GM19468 (cell line): ENCODE data around the gene KCNK1.

Experiments
- ATAC-seq: cut with Tn5 transposase; IDR thresholded peaks from one replicate; pipeline ENCODE4 v1.9.1; 2021; ENCODE audit warnings: mild to moderate bottlenecking, moderate library complexity, moderate number of reproducible peaks; ENCODE audit not compliant: unreplicated experiment; ENCODE audit errors: extremely low read depth

The KCNK1 gene

DNA sequence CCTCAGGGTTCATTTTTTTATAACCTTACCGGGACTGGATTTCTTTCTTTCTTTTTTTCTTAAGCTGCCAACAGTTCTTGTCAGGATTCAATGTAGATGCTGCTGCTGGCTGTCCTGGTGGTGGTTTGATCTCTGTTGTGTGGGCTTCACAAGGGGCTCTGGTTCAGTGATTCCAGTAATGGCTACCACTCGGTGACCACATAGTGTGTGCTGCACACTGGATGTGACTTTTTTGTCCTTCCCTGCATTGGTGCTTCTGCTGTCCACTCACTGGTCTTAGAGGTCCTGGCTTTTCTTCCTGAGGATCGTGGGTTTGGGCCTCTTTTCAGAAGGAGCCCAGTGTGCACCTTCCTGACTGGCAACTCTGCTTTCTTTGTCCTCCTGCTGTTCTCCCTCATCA is 18.5 kb downstream of the KCNK1 start:
- ATAC-seq = no peak

DNA sequence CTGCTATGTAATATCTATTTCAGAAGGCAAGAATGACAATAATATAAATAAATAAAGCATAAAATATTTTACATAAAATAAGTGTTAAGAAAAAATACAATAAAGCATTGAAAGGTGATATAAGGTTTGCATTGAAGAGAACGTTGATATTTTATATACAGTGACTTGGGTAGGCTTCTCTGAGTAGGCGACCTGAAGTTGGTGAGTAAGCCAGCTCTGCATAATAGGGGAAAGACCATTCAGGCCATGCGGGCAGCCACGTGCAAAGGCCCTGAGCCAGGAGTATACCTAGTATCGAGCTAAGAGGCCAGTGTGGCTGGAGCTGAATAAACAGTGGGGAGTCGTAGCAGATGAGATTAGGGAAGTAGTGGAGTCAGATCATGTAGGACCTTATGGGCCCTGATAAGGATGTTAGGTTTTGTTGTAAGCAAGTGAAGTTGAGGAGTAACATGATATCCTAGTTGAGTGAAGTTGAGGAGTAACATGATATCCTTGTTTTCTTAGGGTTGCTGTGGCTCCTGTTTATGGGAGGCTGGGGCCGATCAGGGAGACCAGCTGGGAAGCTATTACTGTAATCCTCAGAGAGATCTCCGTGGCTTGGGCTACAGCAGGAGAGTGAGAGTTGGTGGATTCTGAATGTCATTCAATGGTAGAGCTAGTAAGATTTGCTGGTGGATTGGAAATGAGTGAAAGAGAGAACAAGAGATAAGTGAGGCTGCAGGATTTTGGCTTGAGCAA is 22.0 kb downstream of the KCNK1 start:
- ATAC-seq = no peak

DNA sequence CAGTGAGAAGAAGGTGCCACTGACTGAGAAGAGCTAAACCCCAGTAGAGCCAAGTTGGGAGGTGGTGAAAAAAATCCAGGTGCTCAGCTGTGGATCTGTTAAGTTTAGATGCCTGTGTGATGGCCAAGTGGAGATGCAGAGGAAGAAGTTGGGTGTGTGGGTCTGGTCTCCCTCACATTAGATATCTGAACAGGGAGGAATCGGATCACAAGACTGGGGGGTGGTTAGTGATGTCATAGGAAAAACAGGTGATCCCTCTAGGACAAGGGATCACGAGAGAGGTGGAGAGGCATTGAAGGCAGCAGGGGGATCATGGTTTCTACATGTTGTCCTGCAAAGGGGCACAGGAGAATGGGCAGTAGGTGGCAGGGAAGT is 22.6 kb downstream of the KCNK1 start:
- ATAC-seq = no peak

GRCh38 chr1:233638513-233638912 is 24.6 kb downstream of the KCNK1 start:
- ATAC-seq = no peak

DNA sequence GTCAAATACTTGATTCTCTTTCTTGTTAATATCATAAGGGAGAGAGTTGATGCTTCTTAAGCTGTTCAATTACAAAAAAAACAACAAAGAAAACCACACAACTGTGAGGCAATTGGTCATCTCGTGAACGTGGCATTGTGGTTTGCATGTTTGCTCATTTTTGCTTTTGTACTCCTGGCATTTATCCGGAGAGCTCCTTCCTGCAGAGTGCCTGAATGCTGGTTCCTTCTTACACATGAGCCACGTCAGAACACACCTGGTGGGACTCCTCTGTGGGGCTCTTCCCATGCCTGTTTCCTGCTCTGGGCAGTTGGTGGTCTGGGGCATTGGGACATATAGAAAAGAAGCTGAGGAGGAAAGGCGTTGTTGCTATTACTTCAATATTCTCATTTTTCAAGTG is 25.7 kb downstream of the KCNK1 start:
- no peak for ATAC-seq

- no peak for ATAC-seq
Observed at GRCh38 chr1:233640179-233640578, 26.3 kb downstream of the KCNK1 start.

DNA sequence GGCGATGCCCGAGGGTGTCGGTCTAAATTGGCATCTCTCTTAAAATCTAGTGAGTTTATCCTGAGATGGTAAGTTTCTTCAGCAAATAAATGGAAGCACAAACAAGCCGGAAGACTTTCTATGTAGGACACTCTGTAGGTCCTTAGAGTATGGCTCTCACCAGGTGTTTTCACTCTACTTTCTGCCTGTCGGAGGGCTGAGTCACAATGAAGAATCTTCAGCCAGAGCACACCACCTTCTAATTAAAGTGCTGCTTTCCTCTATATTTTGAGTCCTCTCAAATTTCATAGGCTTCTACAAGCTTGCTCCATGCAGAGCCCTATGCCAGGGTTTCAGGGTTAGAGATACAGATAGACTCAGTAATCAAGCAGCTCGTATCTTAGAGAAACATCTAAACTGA is 27.1 kb downstream of the KCNK1 start:
- no peak for ATAC-seq

- ATAC-seq = no peak
Observed at GRCh38 chr1:233647073-233647472, 33.2 kb downstream of the KCNK1 start.

DNA sequence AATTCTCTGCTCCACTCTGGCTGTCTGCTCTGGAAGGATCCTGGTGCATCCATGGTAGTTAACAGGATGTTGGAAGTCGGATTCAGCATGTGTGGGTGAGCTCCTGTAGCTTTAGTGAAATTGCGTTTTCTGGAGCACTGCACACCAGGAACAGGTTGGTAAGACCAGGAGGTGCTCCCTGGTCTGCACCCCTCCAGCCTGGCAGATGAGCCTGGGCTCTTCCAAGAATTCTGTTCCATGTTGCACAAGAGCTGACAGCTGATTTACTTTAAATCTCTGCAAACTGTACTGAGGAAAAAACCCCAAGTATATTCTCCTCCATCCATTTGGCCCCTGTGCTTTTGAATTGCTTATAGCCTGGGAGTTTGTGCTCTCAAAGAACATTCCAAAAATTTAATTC is 33.7 kb downstream of the KCNK1 start:
- no peak for ATAC-seq

DNA sequence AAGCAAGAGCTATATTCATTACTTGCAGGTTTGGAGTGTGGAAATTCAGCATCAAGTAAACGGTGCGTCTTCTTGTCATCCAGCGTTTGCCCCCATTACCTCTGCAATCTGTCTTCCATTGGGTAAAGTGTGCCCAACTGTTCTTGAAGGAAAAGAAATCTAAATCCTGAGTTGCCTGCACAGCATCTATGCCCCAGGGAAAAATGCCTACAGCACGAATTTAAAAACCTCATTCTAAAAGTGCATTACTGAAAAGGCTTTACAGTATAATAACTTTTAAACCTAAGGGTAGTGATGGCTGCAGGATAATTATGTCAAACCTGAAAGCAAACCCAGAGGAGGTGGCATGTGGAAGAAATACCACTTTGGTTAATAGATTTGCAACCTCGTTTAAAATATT is 37.2 kb downstream of the KCNK1 start:
- ATAC-seq = no peak

DNA sequence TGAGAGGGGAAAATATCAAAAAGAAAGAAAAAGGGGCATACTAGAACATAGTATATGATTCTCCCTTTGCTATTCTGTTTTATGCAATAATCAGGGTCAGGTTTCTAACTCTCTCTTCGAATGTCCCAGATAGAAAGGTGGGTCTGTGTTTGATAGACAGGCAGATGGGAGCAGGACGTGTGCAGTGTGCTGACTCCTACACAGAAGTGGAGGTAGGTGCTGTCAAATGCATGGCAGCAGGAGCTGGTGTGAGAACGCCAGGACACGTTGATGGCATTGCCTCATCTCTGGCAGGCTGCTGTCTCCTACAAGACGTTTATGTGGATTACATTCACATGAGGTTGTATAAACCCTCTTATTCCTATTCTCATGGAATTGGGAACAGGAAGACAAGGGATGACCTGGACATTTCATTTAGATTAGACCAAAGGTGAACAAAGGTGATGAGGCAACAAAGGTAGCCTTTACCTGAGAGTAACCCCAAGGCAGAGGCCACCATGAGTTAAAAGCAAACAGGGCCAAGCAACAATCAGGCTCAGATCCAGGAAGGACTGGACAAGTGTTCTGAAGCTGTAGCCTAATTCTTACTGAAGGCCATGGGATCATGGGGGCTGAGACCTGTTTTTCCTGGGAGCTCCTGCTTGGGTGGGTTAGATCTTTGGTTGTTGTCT is 37.8 kb downstream of the KCNK1 start:
- ATAC-seq = no peak

- no peak for ATAC-seq
Observed at GRCh38 chr1:233652526-233652925, 38.6 kb downstream of the KCNK1 start.

- ATAC-seq = no peak
Observed at GRCh38 chr1:233654658-233655280, 40.9 kb downstream of the KCNK1 start.

DNA sequence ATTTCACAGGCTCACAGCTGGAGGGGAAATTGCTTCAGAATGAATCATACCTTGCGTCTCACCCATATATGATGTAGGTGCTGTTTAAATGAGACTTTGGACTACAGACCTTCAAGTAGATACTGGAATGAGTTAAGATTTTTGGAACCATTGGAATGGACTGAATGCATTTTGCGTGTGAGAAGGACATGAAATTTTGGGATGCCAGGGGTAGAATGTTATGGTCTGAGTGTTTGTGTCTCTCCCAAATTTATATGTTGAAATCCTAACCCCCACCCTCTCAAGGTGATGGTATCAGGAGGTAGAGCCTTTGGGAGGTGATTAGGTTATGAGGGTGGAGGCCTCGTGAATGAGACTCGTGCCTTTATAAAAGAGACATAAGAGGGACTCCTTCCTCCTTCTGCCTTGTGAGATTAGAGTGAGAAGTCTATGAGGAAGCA is 41.4 kb downstream of the KCNK1 start:
- ATAC-seq = no peak

DNA sequence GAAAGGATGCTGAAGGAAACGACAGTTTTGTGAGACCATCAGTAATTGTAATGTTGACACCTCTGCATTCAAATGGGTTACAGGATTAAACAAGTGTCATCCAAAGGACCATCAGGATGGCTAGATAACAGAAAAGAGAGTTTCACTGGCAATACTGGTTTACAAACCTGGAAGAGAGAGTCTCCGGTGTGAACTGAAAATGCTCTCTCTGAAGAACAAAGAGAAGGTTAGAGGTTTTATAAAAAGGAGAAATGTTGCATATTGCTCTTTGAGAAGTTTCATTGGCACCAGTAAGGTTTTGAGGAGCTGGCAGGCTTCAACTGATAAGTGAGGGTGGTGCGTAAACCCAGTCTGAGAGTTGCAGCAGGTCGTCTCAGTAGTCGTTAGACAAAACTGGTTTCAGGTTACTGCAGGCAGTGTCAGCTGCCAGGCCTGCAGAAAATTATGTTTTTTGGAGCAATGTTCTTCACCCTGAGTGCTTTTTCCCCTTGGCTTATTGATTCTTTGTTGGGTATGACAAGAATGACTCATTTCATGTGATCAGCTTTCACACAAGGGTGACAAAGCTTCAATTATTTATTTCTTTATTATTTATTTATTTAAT is 42.2 kb downstream of the KCNK1 start:
- no peak for ATAC-seq

GRCh38 chr1:233656687-233657086 is 42.8 kb downstream of the KCNK1 start:
- ATAC-seq = no peak

- ATAC-seq = no peak
Observed at GRCh38 chr1:233657466-233657865, 43.6 kb downstream of the KCNK1 start.

- no peak for ATAC-seq
Observed at GRCh38 chr1:233659495-233659894, 45.6 kb downstream of the KCNK1 start.

- no peak for ATAC-seq
Observed at GRCh38 chr1:233661376-233662159, 47.7 kb downstream of the KCNK1 start.

- ATAC-seq = no peak
Observed at GRCh38 chr1:233662575-233663304, 48.8 kb downstream of the KCNK1 start.
